ENCODE measurements around the gene VGLL4.

The VGLL4 gene

GRCh38 chr3:11558411-11558903 is 85.3 kb downstream of the VGLL4 start:
- Histone ChIP-seq H3K36me3 (ENCODE audit: low read length) (peaks cover 5% of the 10 kb centered on the region; the same call in 1 of the 2 replicates), H3K4me2 (ENCODE audit: low read depth, low read length, poor library complexity, severe bottlenecking) (no peak overlapping the region), H3K4me3 (ENCODE audit: insufficient read depth, low read length, poor library complexity, severe bottlenecking) (no peak overlapping the region), H3K27me3 (ENCODE audit: low read length) (no peaks in the 10 kb centered on the region), H3K9me3 (ENCODE audit: insufficient read depth, low read length) (no peaks in the 10 kb centered on the region), H3K79me2 (ENCODE audit: insufficient read depth, low read length) (peaks cover 3% of the 10 kb centered on the region; the same call in 1 of the 2 replicates), H3K9ac (ENCODE audit: low read length) (no peak overlapping the region), H3K27ac (ENCODE audit: low read depth, low read length) (no peak overlapping the region), H3K9me2 (replicated peaks; ENCODE audit: insufficient read depth, low read length) (no peaks in the 10 kb centered on the region), H3F3A (ENCODE audit: insufficient read depth) (no peaks in the 10 kb centered on the region), H2AFZ (ENCODE audit: low read depth, low read length, severe bottlenecking) (no peak overlapping the region), H4K20me1 (ENCODE audit: low read depth, low read length) (no peaks in the 10 kb centered on the region)
- TF ChIP-seq EZH2phosphoT487 (conservative IDR thresholded peaks at IDR 0.05; ENCODE audit: low read length) (no peak), CTCF (IDR thresholded peaks at IDR 0.05; ENCODE audit: insufficient read depth, low read length, poor library complexity, severe bottlenecking) (no peak)

- Histone ChIP-seq H3K4me3 (ENCODE audit: insufficient read depth, low read length, poor library complexity, severe bottlenecking) (no peak overlapping the region), H2AFZ (ENCODE audit: low read depth, low read length, severe bottlenecking) (no peak overlapping the region), H3K9me2 (replicated peaks; ENCODE audit: insufficient read depth, low read length) (no peaks in the 10 kb centered on the region), H3K27me3 (ENCODE audit: low read length) (no peaks in the 10 kb centered on the region), H3K9me3 (ENCODE audit: insufficient read depth, low read length) (no peaks in the 10 kb centered on the region), H3K36me3 (ENCODE audit: low read length) (peaks cover 5% of the 10 kb centered on the region; the same call in 1 of the 2 replicates), H3K9ac (ENCODE audit: low read length) (no peak overlapping the region), H3F3A (ENCODE audit: insufficient read depth) (no peaks in the 10 kb centered on the region), H3K4me2 (ENCODE audit: low read depth, low read length, poor library complexity, severe bottlenecking) (no peak overlapping the region), H4K20me1 (ENCODE audit: low read depth, low read length) (no peaks in the 10 kb centered on the region), H3K27ac (ENCODE audit: low read depth, low read length) (peak overlapping the region; percentile 20; the same call in 1 of the 2 replicates), H3K79me2 (ENCODE audit: insufficient read depth, low read length) (peaks cover 3% of the 10 kb centered on the region; the same call in 1 of the 2 replicates)
- TF ChIP-seq CTCF (IDR thresholded peaks at IDR 0.05; ENCODE audit: insufficient read depth, low read length, poor library complexity, severe bottlenecking): no peak
Observed at GRCh38 chr3:11558002-11558401, 85.7 kb downstream of the VGLL4 start.

GRCh38 chr3:11556851-11557644 is 86.7 kb downstream of the VGLL4 start:
- Histone ChIP-seq H3K4me2 (ENCODE audit: low read depth, low read length, poor library complexity, severe bottlenecking) (no peak overlapping the region), H2AFZ (ENCODE audit: low read depth, low read length, severe bottlenecking) (no peak overlapping the region), H3K27ac (ENCODE audit: low read depth, low read length) (no peak overlapping the region; the same call in 1 of the 2 replicates), H3K9me3 (ENCODE audit: insufficient read depth, low read length) (no peaks in the 10 kb centered on the region), H3K79me2 (ENCODE audit: insufficient read depth, low read length) (peaks cover 3% of the 10 kb centered on the region; the same call in 1 of the 2 replicates), H3K9ac (ENCODE audit: low read length) (no peak overlapping the region), H4K20me1 (ENCODE audit: low read depth, low read length) (no peaks in the 10 kb centered on the region), H3K4me3 (ENCODE audit: insufficient read depth, low read length, poor library complexity, severe bottlenecking) (no peak overlapping the region), H3K27me3 (ENCODE audit: low read length) (no peaks in the 10 kb centered on the region), H3K9me2 (replicated peaks; ENCODE audit: insufficient read depth, low read length) (no peaks in the 10 kb centered on the region), H3F3A (ENCODE audit: insufficient read depth) (no peaks in the 10 kb centered on the region), H3K36me3 (ENCODE audit: low read length) (peaks cover 5% of the 10 kb centered on the region; the same call in 1 of the 2 replicates)
- no peak for TF ChIP-seq CTCF (IDR thresholded peaks at IDR 0.05; ENCODE audit: insufficient read depth, low read length, poor library complexity, severe bottlenecking)
- no peak for TF ChIP-seq EZH2phosphoT487 (conservative IDR thresholded peaks at IDR 0.05; ENCODE audit: low read length)
